ENCODE measurements around the gene TMEM151B.
"Not testable (repeated sequence)": the region's sequence is repeated elsewhere in the genome, so short reads cannot be mapped to it uniquely, and the experiment has no call there.

The TMEM151B gene

DNA sequence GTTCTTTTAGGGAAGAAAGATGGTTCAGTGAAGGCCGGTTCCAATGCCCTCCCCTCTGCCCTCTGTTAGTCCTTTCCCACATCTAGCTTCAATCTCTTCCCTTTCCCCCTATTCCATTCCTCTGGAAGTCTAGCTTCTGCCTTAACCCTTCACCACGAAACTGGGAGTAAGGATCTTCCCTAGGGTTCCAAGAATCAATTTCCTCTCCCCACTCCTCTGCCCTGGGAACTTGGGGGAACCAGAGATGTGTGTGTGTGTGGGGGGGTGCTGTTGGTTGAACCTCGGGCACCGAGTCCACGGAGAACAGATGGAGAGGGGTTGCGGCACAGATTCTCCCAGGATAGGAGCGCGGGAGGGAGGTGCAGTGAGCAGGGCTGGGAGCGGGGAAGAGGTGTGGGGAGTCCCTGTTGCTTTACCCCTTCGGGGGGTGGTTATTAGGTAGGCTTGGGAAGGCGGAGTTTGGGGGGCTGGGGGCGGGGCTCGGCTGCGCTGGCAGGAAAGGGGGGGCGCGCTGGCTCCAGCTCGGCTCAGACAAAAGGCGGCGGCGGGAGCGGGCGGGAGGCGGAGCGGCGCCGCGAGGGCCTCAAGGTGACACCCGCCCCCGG lies at the start of gene TMEM151B:
TSS of gene TMEM151B (plus strand) at position 530 of the 605 bp plus-strand sequence. CDS start 293 bp downstream, outside the sequence.
- no peak for DNase-seq (ENCODE audit: low spot score)

DNA sequence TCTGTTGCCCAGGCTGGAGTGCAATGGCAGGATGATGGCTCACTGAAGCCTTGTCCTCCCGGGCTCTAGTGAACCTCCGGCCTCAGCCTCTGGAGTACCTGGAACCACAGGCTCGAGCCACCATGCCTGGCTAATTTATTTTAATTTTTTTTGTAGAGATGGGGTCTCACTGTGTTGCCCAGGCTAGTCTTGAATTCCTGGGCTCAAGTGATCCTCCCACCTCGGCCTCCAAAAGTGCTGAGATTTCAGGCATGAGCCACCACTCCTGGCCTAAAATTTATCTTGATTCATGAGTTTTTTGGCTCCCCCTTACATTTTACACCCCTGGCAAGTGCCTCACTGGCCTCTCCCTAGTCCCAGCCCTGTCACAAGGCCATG lies 49.3 kb upstream of the TMEM151B start:
- no peak for DNase-seq (ENCODE audit: low spot score)

DNA sequence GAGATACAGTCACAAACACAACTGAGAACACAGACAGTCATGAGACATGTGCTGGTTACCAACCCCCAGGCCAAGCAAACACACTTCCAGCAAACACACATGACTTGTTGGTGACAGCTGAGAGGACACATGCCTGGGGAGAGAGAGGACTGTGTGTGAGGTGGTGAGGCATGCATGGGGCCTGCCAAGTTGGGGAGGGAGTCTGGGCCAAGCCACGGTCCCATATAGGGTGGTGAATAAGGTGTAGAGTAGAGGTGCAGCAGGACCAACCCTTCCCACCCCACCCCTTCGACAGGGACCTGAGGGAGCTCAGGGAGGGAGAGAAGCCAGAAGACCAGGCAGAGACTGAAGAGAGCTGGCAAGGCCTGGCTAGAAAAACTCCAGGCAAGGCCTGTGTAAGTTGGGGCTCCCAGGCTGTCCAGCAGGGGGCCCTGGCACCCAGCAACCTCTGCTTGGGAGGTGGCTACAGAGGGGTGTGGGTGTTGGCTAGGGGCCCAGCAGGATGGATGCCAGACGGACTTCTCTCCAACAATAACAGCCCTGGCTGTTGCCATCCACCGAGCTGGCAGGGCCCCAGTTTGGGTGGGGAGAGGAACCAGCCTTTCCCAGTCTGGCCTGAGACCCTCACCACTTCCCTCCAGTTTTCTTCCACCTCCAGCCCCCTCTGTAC lies 48.8 kb upstream of the TMEM151B start:
- DNase-seq (ENCODE audit: low spot score), result peak; percentile 79

DNA sequence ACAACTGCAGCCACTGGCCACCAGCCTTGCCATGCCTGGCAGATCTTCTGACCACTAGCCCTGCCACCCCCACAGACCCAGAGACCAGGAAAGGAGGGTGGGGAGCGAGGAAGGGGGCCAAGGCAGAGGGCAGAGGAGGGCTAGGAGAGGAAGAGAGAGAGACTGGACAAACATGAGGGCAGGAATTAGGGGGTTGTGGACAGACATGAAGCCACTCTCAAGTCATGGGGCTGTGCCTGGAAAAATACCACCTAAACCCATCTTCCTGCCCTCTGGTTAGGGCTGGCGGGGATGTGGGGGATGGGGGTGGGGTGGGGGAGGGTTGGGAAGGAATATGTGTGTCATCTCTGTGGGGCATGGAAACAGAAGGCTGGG lies 48.3 kb upstream of the TMEM151B start:
- no peak for DNase-seq (ENCODE audit: low spot score)

DNA sequence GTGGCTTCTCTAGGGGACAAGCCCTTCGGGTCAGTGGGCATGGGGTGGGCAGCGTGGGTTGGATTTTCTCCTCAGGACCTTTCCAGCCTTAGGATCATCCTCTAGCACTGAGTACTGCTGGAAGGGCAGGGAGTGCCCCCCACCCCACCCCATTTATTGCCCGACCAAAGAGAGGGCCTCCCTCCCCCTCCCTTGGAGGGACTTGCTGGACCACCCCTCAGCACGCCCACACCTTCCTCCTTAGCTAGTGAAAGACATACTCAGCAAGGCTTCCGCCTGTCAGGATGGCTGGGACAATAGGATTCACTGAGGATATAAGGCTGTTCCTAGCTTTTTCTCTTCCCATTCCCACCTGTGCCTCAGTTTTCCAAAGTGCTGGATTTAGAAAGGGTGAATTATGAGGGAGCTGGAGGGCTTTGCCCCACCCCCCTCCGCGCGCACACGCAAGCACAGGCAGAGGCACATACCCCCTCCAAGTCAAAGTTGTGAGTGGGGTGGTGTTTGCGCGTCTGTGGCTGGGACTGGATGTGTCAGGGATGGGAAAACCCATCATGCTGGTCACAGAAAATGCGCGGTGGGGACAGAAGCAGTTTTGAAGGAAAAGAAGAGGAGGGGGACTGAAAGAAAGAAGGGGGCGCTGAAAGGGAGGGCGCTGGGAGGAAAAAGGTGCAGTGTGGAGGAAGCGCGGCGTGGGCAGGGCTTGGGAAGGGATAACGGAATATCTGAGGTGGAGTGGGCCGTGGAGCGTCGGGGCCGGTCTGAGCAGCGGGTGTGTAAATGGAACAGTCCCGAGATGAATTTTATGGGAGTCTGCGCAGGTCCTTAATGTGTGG lies 47.5 kb upstream of the TMEM151B start:
- DNase-seq (ENCODE audit: low spot score), result peak; percentile 40

DNA sequence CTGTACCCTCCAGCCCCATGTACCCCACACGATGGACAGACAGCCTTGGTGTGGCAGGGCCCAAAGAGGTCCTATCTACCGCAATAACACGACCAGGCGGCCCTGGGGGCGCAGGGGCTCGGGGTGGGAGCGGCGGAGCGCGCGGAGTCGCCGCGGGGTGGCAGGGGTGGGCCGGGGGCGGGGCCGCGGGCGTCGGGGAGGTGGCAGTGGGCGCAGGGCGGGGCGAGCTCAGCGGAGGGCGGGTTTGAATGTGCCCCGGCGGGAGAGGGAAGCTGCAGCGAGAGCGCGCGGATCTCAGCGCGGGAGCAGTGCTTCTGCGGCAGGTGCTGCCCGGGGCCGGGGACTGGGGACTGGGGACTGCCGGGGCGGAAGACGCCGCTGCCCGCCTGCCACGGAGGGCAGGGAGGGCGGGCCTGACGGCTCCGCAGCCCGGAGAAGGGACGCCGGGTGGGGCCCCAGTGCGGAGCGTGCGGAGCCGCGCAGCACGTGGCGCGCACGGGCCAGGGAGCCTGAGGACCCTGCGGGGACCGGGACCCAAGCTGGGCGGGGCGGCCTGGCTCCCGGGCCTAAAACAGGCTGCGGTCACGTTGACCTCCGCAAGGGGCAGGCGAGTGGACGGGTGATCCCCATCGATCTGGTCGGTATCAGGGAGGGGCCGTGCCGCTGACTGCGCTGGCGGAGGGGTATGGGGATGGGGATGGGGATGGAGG lies 46.8 kb upstream of the TMEM151B start, which contains the start of gene SLC29A1:
TSS of gene SLC29A1 (plus strand) at position 277 of the 710 bp plus-strand sequence. CDS start 3,719 bp downstream, outside the sequence.
- peak; percentile 90 for DNase-seq (ENCODE audit: low spot score)

DNA sequence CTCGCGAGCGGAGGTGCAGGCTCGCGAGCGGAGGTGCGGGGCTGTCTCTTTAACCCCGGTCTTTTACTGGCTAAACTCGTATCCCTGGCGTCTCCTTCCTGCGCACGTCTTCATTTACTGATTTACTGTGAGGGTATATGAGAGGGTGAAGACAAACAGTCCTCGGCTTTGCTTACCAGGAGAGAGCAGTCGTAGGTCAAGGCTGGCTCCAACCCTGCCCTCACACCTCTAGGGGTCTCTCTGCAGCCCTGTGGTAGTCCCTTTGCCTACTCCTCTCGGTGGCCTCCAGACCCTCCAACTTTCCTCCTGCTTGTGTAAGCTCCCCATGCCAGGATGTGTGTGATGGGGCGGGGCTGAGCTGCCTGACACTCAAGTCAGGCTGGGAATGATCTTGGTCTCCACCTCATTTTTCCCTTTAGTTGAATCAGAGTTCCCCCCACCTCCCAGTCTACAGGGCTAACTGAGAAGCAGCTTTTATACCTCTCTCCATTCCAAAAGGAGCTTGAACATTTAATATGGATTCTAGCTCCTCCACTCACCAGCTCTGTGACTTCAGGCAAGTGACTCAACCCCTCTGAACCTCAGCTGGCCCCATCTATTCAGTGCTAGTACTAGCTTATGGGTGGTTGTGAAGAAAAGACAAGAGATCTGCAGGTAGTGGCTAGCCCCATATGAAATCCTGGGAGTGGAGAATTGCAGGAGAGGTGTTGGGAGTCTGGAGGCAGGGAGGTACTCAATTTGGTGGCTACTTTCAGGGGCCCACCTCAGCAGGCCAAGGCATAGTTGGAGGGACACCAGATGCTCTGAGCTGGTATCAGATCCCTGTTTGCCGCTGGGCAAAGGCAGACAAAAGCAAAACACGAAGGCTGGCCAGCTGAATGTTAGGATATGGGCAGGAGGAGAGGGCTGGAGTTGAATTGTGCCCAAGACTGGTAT lies 46.0 kb upstream of the TMEM151B start:
- no peak for DNase-seq (ENCODE audit: low spot score)

DNA sequence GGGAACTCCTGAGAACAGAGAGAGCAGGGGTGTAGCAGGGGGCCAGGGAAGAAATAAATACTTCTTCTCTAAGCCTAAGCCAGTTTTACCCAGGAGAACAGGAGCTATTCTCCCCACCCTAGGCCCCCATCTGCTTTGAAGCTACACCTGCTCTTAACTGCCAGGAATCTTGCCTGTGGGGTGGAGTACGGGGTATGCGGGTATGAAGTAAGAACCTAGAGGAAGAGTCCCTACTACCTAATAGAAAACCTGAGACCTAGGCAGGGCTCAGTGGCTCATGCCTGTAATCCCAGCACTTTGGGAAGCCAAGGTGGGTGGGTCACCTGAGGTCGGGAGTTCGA lies 45.3 kb upstream of the TMEM151B start:
- DNase-seq (ENCODE audit: low spot score), result no peak

DNA sequence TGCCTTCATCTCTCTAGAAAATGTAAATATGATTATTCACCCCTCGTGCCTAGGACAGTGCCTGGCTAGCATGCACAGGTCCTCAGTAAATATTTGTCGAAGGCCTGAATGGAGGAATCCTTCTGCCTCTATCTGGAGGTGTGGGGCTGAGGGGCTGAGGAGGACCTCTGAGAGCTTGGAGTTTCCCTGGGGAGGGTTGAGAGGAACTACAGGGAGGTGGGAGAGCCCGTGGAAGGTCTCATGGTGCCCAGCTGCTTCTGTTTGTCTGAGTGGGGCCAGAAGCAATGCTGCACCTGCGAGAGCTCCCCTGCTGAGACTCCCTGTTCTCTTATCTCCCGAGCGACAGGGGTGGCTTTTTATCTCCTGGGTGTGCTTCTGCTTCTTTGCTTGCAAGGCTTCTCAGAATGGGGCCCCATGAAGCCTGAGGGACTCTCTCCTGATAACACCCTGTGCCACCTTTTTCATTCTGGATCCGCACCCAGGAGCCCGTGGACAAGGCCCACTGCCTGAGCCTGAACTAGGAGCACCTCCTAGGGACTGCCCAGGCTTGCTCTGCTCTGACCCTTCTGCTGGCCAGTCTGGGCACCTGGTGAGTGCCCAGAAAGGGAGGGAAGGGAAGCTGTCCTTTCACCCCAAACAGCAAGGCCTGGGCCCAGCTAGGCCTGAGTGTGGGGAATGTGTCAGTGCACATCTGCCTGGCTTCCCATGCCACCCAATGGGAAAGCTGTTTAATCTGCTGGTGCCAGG lies 44.5 kb upstream of the TMEM151B start:
- no peak for DNase-seq (ENCODE audit: low spot score)

DNA sequence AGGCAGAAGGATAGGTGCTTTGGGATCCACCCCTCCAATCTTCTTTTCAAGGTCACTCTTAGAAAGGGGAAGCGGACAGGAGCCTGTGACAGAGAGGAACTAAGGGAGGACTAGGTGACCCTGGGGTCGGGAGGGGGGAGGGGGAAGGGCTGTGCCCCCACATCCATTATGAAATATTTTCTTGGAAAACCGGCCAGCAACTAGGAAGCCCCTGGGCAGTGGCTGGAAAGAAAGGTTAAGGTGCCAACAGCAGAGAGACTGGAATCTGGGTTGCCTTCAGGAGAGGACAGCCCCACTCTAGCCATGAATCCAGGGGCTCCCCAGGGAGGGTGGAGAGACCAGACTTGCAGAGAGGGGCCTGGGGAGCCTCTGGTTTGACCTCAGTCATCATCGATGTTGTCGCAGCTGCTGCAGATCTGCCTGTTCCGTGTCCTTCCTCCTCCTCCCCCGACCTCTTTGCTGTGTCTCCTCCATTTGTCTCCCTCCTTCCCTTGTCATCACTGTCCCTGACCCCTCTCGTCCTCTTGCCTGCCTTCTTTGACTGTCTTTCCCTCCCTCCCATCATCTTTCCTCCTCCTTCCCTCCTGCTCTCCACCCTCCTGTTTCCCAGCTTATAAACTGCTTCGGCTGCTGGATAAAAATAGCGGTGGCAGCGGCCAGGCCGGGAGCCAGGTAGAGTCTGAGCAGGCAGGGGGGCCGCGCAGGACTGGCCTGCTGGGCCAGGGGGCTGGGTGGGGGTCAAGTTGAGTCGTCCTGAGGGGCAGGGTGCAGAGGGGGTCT lies 43.7 kb upstream of the TMEM151B start:
- DNase-seq (ENCODE audit: low spot score), result no peak

DNA sequence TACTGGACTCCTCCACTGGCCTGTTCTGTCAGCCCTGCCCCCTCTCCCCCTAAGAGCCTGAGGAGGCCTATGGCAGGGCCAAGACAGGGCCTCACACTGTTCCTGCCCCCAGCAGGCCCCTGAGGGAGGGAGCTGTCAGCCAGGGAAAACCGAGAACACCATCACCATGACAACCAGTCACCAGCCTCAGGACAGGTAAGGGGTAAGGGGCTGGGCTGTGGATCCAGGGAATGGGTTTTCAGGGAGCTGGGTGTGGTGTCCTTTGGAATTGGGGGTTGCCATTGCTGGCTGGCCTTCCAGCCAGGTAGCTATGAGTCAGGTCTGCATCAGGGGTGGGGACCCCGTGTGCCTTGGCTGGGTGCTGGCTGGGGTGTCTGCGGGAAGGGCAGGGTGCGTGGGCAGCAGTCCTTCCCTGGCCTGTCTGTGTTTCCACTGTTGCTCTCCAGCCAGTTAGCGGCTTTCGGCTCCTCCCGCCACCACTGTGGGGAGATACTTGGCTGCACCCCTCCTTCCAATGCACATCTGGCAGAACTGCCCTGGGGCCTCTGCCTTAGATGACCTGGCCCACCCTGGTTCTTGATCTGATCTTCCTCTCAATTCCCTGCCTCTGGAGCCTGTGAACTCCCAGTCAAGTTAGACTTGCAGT lies 43.0 kb upstream of the TMEM151B start:
- DNase-seq (ENCODE audit: low spot score), result no peak

DNA sequence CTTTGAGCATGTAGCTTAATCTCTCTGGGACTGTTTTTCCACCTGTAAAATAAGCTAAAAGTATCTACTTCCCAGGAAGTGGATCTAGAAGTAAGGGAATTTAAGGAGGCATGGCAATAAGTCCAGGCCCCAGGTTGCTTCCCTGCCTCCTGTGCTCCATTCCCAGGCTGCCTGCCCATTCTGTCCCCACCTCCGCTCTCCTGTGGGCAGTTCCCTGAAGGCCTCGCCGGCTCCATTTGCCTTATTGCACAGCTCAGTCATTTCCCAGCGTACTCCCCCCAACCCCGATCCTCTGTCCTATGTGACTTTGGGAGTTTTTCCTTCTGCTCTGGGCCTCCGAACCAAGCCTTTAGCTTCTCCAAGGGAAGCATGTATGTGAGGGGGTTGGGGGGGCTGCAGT lies 42.2 kb upstream of the TMEM151B start:
- no peak for DNase-seq (ENCODE audit: low spot score)

DNA sequence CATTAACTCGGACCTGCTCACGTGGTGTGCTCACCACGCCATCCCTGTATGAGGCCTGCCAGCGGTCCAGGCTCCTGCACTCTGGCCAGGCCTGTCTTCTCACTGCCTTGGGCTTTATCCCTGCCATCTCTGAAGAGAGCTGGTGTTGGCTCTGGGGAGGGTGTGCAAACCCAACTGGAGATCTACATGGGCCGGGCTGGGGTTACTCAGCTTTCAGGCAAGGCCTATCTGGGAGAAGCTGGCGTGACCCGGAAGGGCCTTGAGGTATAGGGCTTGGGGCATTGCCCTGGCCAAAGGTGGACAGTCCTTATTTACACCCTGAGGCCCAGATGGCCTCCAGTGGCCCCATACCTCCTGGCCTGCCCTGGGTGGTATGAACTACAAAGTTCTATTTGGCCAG lies 41.8 kb upstream of the TMEM151B start:
- DNase-seq (ENCODE audit: low spot score), result no peak

DNA sequence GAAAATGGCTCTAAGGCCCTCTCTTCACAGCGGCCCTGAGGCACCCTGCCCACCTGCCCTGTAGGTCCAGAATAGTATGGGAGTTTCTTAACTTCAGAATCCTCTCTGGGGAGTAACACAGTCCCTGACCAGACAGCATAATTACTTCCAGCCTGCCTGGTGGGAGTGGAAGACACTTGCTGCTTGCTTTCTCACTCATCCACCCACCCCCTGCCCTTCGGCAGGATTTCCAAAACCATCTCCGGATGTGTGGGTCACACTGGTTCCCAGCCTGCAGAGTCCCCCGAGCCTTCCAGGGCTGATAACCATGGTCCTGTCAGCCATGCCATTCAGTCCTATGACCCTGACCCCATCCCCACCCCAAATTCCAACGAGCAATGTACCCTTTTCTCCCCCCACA lies 41.4 kb upstream of the TMEM151B start:
- DNase-seq (ENCODE audit: low spot score), result no peak

DNA sequence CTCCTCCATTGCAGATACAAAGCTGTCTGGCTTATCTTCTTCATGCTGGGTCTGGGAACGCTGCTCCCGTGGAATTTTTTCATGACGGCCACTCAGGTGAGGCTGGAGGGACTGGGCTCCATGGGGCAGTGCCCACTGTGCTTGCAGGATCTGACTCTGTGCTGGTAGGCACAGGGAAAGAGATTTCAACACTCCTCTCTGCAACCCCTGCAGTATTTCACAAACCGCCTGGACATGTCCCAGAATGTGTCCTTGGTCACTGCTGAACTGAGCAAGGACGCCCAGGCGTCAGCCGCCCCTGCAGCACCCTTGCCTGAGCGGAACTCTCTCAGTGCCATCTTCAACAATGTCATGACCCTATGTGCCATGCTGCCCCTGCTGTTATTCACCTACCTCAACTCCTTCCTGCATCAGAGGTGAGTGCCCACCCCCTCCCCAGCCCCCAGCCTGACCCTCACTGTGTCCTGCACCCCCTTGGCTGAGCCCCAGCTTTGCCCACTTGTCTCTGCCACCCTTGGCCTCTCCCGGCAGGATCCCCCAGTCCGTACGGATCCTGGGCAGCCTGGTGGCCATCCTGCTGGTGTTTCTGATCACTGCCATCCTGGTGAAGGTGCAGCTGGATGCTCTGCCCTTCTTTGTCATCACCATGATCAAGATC lies 40.7 kb upstream of the TMEM151B start:
- no peak for DNase-seq (ENCODE audit: low spot score)

DNA sequence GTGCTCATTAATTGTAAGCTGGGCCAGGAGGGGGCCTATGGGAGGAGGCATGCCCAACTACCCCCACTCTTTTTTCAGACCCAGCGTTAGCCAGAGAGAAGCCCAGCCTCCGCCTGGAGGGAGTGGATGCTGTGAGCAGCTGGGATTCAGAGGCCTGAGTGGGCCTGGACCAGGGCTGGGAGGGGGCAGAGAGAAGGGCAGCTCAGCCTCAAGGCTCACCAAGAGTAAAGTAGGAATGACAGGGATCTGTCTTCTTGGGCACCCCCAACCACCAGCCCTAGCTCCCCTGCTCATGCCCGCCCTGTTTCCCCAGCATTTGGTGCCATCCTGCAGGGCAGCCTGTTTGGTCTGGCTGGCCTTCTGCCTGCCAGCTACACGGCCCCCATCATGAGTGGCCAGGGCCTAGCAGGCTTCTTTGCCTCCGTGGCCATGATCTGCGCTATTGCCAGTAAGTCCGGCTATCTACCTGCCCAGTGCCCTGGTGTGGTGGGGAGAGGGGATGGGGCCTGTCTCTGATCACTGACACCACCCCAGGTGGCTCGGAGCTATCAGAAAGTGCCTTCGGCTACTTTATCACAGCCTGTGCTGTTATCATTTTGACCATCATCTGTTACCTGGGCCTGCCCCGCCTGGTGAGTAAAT lies 40.1 kb upstream of the TMEM151B start:
- no peak for DNase-seq (ENCODE audit: low spot score)

DNA sequence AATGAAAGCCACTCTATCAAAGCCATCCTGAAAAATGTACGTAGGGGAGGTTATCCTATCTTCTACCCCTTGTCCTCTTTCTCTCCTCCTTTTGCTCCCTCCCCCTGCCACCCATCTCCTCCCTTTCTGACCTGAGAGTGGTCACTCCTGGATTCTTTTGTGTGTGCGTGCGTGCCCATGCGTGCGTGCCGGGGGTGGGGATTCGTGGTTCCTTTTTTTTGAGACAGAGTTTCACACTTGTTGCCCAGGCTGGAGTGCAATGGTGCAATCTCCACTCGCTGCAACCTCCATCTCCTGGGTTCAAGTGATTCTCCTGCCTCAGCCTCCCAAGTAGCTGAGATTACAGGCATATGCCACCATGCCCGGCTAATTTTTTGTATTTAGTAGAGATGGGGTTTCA lies 38.8 kb upstream of the TMEM151B start:
- DNase-seq (ENCODE audit: low spot score), result not testable (repeated sequence)

Measured in AG20443 (cell line).